SK-N-SH (cell line): Measurements from ENCODE around the gene EEFSEC. TPM values are rescaled to one million over a fixed set of nuclear protein-coding genes. Genes with fewer than 3 reads are reported as not detected.

Source experiments
- CTCF ChIA-PET: fragments of 300-600, 350-600 bp; formaldehyde crosslinking; extraction: SDS; loops from one replicate; lab custom pipeline; 2021; lab: Yijun Ruan, JAX
- POLR2A ChIA-PET: fragments of 350-600 bp; sonication (Branson Sonifier 250); formaldehyde crosslinking; extraction: SDS; loops from one replicate; lab custom pipeline; 2020; ENCODE audit warnings: antibody characterized with exemption, inconsistent platforms; lab: Yijun Ruan, JAX
- DNase-seq: peaks from one replicate; pipeline ENCODE4 v3.0.0; 2012
- H2AFZ ChIP-seq: fragments of 200-600 bp; sonication (generic); 2 replicates; pipeline ENCODE4 v1.8.1; 2016; ENCODE audit warnings: antibody characterized with exemption, mild to moderate bottlenecking, low read depth
- H3F3A ChIP-seq: fragments of 200-600 bp; sonication (generic); replicated peaks from 2 replicates; pipeline ENCODE3; 2016; ENCODE audit warnings: antibody characterized with exemption, mild to moderate bottlenecking; ENCODE audit not compliant: insufficient read depth
- H3K27ac ChIP-seq, 2 experiments: fragments of 200-500 bp in 1 of 2; fragments of 200-600 bp in 1 of 2; sonication (Bioruptor generic) in 1 of 2; sonication (generic), shearing (Covaris generic) in 1 of 2; 2 replicates each; pipeline versions ENCODE4 v1.5.1 to v1.6.1; 2014 to 2016; ENCODE audit warnings: low read depth in 2 of 2, inconsistent platforms in 1 of 2, low read length in 1 of 2, mild to moderate bottlenecking in 1 of 2, mixed read lengths in 1 of 2
- H3K27me3 ChIP-seq: fragments of 200-600 bp; sonication (generic), shearing (Covaris generic); 2 replicates; pipeline ENCODE4 v1.6.1; 2016; ENCODE audit warnings: mixed run types; ENCODE audit not compliant: insufficient read depth
- H3K36me3 ChIP-seq, 2 experiments: fragments of 200-500 bp in 1 of 2; fragments of 200-600 bp in 1 of 2; sonication (Bioruptor generic) in 1 of 2; sonication (generic) in 1 of 2; replicated peaks in 1 of 2; 2 replicates each; pipeline versions ENCODE3 to v1.5.1; 2014 to 2016; ENCODE audit warnings: low read length in 1 of 2, mild to moderate bottlenecking in 1 of 2; ENCODE audit not compliant: insufficient read depth in 2 of 2, control insufficient read depth in 1 of 2
- H3K4me1 ChIP-seq, 2 experiments: fragments of 200-500 bp in 1 of 2; fragments of 200-600 bp in 1 of 2; sonication (Bioruptor generic) in 1 of 2; sonication (generic), shearing (Covaris generic) in 1 of 2; 2 replicates each; pipeline versions ENCODE4 v1.5.1 to v1.6.1; 2014 to 2016; ENCODE audit warnings: low read depth in 1 of 2, low read length in 1 of 2, mixed run types in 1 of 2; ENCODE audit not compliant: insufficient read depth in 2 of 2, control insufficient read depth in 1 of 2
- H3K4me2 ChIP-seq: fragments of 200-600 bp; sonication (generic), shearing (Covaris generic); 2 replicates; pipeline ENCODE4 v1.6.1; 2017; ENCODE audit warnings: mixed run types
- H3K4me3 ChIP-seq, 2 experiments: fragments of 200-500 bp in 1 of 2; fragments of 200-600 bp in 1 of 2; sonication (Bioruptor generic) in 1 of 2; sonication (generic), shearing (Covaris generic) in 1 of 2; 2 replicates each; pipeline versions ENCODE4 v1.5.1 to v1.8.1; 2014 to 2016; ENCODE audit warnings: low read depth in 2 of 2, inconsistent platforms in 1 of 2, low read length in 1 of 2, mild to moderate bottlenecking in 1 of 2, mixed read lengths in 1 of 2, moderate library complexity in 1 of 2
- H3K79me2 ChIP-seq: fragments of 200-600 bp; sonication (generic); 2 replicates; pipeline ENCODE4 v1.8.1; 2017; ENCODE audit warnings: mild to moderate bottlenecking; ENCODE audit not compliant: insufficient read depth
- H3K9ac ChIP-seq: fragments of 200-600 bp; sonication (generic); 2 replicates; pipeline ENCODE4 v1.6.1; 2017; ENCODE audit warnings: mixed run types
- H3K9me2 ChIP-seq: fragments of 200-600 bp; sonication (generic); 2 replicates; pipeline ENCODE4 v1.6.1; 2017; ENCODE audit warnings: mixed run types
- H3K9me3 ChIP-seq: fragments of 200-600 bp; sonication (generic); 2 replicates; pipeline ENCODE4 v1.6.1; 2017; ENCODE audit warnings: mixed run types, mild to moderate bottlenecking, moderate library complexity
- H4K20me1 ChIP-seq: fragments of 200-600 bp; sonication (generic); 2 replicates; pipeline ENCODE4 v1.6.1; 2017; ENCODE audit warnings: mild to moderate bottlenecking, mixed run types; ENCODE audit not compliant: insufficient read depth
- CHD2 ChIP-seq: fragments of 150-350 bp; IDR thresholded peaks from 2 replicates; pipeline ENCODE4 v1.6.1; 2018; ENCODE audit warnings: low read length; ENCODE audit not compliant: partially characterized antibody
- CTCF ChIP-seq: fragments of 200-600 bp; sonication (generic); IDR thresholded peaks from 2 replicates; pipeline ENCODE4 v1.6.1; 2017; ENCODE audit warnings: antibody characterized with exemption, mild to moderate bottlenecking, moderate library complexity
- ELF1 ChIP-seq: IDR thresholded peaks from 2 replicates; pipeline ENCODE4 v1.4.0; 2012
- FOXJ3 ChIP-seq: sonication (generic); formaldehyde crosslinking; IDR thresholded peaks from 2 replicates; pipeline ENCODE4 v1.5.1; 2020; ENCODE audit warnings: mild to moderate bottlenecking, missing genetic modification reagents
- FOXM1 ChIP-seq: IDR thresholded peaks from 2 replicates; pipeline ENCODE4 v1.4.0; 2012; ENCODE audit warnings: low read depth, mild to moderate bottlenecking
- MXI1 ChIP-seq: IDR thresholded peaks from 2 replicates; pipeline ENCODE4 v1.6.1; 2012; ENCODE audit warnings: mild to moderate bottlenecking, low read depth, low read length, improper control_type of control experiment
- PBX3 ChIP-seq: IDR thresholded peaks from 2 replicates; pipeline ENCODE4; 2012
- USF1 ChIP-seq: IDR thresholded peaks from 2 replicates; pipeline ENCODE4 v1.4.0; 2012; ENCODE audit warnings: low read depth, borderline replicate concordance
- USF2 ChIP-seq: fragments of 150-350 bp; IDR thresholded peaks from 2 replicates; pipeline ENCODE4 v1.6.1; 2017; ENCODE audit warnings: antibody characterized with exemption, low read length, low read depth, borderline replicate concordance
- WGBS: methylation state at CpG from one replicate; pipeline ENCODE4 v1.1.6; 2017; ENCODE audit warnings: low lambda C conversion rate; 5-methylcytosine and 5-hydroxymethylcytosine counted together
- polyA plus RNA-seq, 3 experiments: library from polyadenylated mRNA; depleted of rRNA; stranded (reverse); fragments of >200 nt; gene quantifications; 2 replicates each; pipeline ENCODE4 v1.2.3, GENCODE V29; 2012

EEFSEC gene
- polyA plus RNA-seq, 1 of the 3 experiments (the other 2 are of a cell fraction), result 12.4 TPM

- no peak for DNase-seq
- Histone ChIP-seq H3K27me3 (no peaks in the 10 kb centered on the region), H3K9ac (no peak overlapping the region), H3K36me3 (no peaks in the 10 kb centered on the region), H2AFZ (no peak overlapping the region), H3K4me1 (peaks cover 0 to 7% of the 10 kb centered on the region in 2 experiments; a peak in 1 of 4 replicates), H4K20me1 (no peaks in the 10 kb centered on the region), H3K9me3 (no peaks in the 10 kb centered on the region), H3K4me3 (no peak overlapping the region), H3K27ac (no peak overlapping the region), H3K4me2 (no peak overlapping the region), H3K9me2 (no peaks in the 10 kb centered on the region), H3K79me2 (peaks cover 3% of the 10 kb centered on the region), H3F3A (no peaks in the 10 kb centered on the region)
- TF ChIP-seq MXI1 (no peak), FOXJ3 (CRISPR knock-in tag) (no peak), USF2 (no peak)
- CTCF ChIA-PET, result interaction anchor here (5.3 kb wide), 1 partner anchor 33 kb away, joined by 26 read pairs; no protein-coding TSS in a partner anchor
- POLR2A ChIA-PET, result no interaction called here
- WGBS, result 64% methylated on average over 1 of the region's 1 CpG
Measured at GRCh38 chr3:128128251-128128650, 25.0 kb upstream of the EEFSEC start.

- CTCF ChIA-PET, result interaction anchor here (0.9 to 3.9 kb wide), 10 partner anchors 8 to 480 kb away, joined by 3 to 63 read pairs (median 8); partner anchors contain the start of gene RUVBL1
- Histone ChIP-seq H3K9me2 (no peaks in the 10 kb centered on the region), H4K20me1 (no peaks in the 10 kb centered on the region), H2AFZ (no peak overlapping the region), H3K4me2 (no peak overlapping the region), H3K27me3 (no peaks in the 10 kb centered on the region), H3K9ac (no peak overlapping the region), H3F3A (no peaks in the 10 kb centered on the region), H3K79me2 (no peaks in the 10 kb centered on the region), H3K4me1 (no peaks in the 10 kb centered on the region), H3K36me3 (no peaks in the 10 kb centered on the region), H3K27ac (no peak overlapping the region), H3K4me3 (no peak overlapping the region), H3K9me3 (no peaks in the 10 kb centered on the region)
- POLR2A ChIA-PET, result no interaction called here
- 77% methylated on average over 6 of the region's 7 CpGs for WGBS
- no peak for TF ChIP-seq PBX3
- no peak for TF ChIP-seq CTCF
- no peak for TF ChIP-seq CHD2
- no peak for TF ChIP-seq ELF1
- no peak for TF ChIP-seq FOXM1
- no peak for TF ChIP-seq USF1
- no peak for TF ChIP-seq USF2
- no peak for DNase-seq
Measured at GRCh38 chr3:128131897-128132646, 21.2 kb upstream of the EEFSEC start.
